Measurements from ENCODE around the gene FOXO1.

Gene FOXO1

DNA sequence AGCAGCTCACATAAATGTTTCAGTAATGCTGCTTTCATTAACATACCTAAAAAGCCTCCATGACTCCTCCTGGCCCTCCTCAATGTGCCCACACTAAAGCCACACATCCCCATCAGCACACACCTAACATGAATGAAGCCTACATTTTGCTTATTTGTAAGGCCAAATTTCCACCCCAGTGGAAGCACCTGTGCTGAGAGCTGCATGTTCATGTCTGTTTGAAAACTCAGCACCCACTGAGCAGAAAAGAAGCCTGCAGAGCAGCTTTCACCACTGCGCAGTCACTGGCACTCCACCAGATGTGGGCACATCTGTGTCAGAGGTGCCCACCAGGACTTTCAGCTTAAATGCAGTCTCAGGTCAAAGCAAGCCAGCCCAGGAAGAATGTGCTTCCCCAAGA lies 93.5 kb downstream of the FOXO1 start:
- DNase-seq = no peak

DNA sequence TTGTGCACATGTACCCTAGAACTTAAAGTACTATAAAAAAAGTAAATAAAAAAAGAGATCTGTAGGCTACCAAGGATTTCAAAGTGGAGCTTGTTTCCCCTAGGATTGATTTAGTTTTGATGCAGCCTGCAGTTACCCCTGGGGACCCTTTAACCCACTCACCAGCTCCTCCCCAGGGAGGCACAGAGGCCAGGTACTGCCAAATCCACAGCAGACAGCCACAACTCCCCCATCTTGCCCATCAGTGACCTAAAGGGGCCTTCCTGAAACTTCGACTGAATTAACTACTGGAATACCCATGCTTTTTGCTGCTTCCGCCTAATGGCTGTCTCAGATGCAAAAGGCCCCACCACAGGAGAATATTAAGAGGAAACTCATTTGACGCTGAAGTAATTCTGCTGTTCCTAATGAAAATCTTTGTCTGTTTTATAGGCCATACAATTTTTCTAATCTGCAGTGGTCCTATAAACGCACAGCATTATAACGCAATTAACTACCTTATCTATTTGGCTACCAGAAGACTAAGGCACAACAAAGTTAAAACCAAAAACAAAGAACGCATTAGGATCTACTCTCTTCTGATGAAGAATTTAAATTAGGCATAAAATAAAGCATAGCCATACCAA lies 95.0 kb downstream of the FOXO1 start:
- no peak for DNase-seq

DNA sequence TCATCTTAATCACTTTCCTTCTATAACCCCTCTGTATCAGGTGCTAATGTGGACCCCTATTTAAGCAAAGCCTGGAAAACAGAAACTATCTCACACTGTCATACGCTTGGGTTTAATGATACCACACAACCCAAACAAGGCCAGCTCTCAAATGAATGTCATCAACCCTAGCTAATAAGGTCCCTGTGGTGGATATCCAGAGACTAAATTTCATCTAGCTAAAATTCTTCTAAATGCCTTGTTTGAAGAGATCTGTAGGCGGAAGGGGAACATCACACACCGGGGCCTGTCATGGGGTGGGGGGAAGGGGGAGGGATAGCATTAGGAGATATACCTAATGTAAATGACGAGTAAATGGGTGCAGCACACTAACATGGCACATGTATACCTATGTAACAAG lies 95.5 kb downstream of the FOXO1 start:
- DNase-seq = no peak

DNA sequence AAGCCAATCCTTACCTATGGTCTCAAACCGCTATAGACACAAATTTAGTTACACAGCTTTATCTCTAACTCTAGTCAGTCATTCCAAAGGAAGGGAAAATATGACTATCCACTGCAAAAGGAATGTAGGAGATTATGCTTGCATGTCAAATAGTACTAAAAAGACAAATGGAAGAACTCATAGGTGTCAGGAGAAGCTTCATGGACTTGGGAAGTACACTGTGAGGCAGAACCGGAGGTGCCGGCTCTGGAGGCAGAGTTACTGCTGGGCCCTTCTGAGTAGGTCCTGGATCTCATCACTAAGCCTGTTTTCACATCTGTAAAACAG lies 97.5 kb downstream of the FOXO1 start:
- DNase-seq = no peak

DNA sequence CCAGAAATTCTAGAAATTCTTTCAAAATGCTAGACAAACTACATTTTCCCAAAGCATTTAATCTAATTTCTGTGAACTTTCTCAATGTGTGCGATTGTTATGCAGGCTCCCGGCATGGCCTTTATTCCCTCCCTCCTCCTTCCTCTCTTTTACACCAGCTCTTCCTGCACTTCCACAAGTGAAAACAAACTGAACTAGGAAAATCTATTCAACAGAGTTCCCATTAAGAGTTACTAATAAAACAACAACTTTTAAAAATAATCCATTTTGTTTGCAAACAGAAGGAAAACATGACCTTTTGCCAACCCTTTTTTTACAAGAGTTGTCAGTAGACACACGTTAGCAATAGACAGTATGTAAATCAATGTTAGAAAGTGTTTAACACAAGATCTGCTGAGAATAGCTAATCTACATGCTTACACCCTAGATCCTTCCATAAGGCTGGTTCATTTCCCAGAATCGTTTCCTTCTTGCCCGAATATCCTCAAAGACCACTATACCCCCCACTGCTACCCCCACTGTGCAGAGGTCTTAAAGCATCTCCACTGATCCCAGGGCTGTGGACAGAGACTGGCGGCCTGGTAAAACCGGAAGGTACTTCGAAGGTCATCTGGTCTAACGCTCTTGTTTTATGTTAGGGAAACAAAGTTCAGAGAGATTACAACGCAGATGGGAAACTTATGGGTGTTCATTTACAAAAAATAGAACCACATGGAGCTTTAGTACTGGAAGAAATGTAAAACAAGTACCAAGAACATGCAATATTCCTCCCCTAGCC lies 98.0 kb downstream of the FOXO1 start:
- no peak for DNase-seq

DNA sequence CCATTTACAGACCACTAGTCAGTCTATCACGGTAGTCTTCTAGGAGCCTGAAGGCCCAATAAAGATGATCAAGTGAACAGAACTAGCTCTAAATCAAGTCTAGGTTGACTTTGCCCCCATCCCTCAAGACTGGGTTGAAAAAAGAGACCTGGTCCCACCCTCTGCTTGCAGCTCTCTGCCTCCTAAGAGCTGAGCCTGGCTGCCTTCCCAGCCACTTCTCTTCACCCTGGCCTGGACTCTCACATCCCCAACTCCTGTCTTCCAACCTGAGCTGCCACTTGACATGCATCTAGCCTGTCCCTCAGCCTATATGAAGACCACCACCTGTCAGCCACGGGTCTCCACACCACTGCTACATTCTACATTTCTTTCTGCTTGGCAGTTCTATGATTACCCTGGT lies 99.6 kb downstream of the FOXO1 start:
- DNase-seq = no peak

DNA sequence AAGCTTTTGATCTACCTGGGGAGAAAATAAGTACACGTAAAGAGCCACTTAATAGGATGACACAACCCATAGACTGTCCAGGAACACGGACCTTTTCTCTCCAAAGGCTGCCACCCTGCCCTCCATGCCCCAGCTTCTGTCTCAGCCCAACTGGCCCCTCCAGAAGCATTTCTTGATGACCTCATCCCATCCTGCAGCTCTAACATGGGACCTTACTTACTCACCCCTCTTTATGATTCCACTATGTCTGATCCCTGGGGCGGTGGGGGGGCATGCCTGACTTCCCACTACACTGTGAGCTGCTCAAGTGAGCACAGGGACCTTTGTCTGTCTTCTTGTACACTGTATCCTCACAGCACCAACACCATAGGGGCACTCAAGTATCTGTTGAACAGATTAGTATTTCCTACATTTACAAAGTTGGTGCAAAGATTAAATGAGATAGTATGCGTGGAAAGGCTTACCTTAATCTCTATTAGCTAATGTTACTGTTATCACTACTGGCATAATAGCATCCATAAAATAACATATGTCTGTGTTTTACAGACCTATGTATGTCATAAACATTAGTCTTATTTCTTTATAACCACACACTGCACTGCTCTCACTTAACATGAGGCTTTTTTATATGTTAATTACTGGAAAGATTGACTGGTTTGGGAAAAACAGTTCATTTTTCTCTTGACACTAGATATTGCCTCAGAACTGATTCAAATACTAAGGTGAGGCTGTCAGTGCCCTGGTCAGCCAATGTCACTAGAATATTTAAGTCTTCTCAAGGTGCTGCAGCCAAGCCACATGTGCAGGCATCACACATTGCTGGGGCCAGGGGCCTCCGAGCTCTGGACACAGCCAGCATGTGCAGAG lies 100.9 kb downstream of the FOXO1 start:
- DNase-seq = no peak

DNA sequence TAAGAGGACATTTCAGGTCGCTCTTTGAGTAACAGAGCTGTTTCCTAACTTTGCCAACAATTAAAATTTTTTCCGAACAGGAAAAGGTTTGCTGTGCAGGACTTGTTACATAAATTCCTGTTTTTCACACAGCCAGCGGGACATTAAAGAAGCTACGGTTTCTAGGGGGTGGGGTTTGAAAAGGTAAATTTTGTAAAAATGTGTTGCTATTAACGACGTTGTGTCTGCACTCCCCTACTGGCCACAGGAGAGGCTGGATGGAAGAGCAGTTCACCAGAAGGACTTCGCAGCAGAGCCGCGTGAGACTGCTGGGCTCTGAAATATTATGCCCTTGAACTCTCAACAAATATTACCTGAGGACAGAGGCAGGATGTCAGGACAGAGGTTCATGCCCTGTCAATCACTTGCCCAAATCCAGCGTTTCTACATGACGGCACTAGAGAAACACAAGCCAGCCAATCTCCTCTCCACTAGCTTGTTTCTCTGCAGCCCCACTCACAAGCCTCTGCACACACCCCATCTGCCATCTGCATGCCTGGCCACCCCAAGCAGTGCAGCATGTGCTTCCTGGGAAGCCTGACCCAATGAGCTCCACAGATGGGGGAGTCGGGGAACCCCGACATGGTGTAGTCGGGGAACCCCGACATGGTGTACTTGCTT lies 102.0 kb downstream of the FOXO1 start:
- no peak for DNase-seq

DNA sequence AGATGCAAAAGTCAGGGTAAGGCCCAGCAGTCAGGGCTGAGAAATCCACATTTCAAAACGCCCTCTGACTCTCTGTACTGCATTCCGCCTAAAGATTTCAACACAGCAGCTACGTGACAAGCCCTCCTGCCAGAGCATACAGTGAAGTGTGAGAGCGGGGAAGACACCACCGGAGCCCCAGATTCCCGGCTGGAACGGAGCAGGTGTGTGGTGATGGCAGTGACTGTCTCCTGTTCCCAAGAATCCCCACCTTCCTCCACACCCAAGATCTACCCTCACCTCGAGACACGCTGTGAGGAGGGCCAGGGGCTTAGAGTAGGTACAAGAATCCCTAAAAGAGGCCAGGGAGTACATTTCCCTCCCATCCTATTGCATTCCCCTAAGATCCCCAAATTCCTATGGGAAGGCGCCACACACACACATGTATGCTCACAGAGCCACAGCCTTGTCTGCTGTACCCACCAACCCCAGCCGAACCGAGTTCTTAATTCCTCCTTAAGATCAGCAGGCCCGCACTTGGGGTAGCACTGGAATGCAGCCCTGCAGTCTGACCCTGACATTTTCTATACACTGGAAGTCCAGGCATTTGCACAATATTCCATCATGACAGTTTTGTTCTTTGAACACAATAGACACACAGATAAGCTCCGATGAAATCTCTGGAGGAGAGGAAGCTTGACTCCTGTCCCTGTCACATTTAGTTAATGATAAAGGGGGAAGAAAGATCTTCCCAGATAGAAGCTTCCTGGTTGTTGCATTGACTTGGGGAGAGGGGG lies 102.9 kb downstream of the FOXO1 start:
- no peak for DNase-seq

DNA sequence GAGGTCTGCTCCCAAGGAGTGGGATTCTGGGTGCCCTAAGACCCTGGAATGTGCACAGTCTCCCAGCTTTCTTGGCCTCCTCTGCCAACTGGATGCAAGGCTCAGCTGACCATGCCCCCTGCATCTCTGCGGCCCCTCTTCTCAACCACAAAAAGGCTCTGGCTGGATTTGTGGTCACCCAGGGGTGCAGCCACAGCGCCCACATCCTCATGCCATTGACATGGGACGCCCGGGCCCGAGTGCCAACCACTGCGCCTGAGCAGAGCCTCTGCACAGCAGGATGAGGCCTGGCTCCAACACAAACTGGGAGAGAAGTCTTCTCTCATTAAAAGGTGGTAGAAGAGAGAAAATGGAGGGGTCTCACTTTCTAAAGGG lies 103.5 kb downstream of the FOXO1 start:
- DNase-seq = peak; percentile 29

DNA sequence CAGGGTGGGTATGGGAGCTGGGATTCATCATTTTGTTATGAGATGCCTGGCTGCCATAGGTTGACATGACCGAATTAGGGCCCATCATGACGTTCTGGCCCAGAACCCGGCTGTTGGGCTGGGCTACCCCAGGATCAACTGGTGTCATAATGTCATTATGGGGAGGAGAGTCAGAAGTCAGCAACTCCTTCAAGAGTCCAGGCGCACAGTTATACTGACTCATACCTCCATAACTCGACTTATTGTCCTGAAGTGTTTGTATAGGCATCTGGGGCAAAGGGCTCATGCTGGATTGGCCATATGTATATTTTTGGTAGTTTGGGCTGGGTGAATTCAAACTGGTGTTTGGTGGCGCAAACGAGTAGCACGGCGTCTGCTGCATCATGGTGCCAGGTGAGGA lies 106.5 kb downstream of the FOXO1 start:
- DNase-seq = no peak

DNA sequence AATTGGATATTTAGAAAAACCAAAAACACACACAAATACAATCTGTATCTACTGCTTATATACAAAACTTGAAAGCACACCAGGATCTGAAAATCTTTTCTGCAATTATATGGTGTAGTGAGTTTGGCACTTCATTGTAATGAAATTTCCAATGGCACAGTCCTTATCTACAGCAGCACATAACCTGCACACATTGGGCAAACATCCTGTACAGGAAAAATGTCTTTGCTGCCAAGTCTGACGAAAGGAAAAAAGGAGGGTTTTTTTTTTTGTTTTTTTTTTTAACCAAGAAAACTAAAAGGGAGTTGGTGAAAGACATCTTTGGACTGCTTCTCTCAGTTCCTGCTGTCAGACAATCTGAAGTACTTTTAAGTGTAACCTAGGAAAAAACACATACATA lies 107.8 kb downstream of the FOXO1 start:
- DNase-seq = no peak

DNA sequence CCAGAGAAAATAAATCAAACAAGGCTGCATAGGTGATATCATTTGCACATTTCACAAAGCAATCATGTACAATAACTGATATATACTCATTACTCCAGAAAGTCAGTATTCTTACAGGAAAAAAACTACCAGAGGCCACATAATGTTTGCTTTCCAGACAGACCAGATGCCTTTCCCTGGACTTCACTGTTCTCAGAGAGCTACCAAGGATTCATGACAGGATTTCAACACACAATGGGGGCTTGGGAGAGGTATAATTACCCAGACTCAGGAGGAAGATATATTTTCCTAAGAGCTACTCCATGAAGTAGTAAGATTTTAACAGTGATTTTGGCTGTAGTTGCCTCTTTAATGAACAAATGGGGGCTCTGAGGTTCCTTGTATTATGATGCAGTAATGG lies 110.0 kb downstream of the FOXO1 start:
- DNase-seq = no peak

DNA sequence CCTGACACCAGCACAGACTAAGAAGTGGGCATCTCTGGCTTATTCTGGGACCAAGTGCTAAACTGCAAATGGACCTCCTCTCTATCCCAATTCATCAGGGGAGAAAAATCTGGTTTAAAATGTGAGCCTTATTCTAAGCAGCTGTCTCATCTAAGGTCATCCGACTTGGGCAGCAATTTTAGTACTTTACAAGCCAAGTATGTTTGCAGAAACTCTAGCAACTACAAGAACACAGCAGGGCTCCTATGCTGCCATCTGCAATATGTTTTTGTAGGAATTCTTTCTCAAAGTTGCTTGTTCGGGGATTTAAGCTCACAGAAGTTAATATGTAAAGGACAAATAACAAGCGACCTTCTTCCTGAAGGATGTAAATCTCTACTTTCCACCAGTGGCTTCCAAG lies 113.1 kb downstream of the FOXO1 start:
- no peak for DNase-seq

DNA sequence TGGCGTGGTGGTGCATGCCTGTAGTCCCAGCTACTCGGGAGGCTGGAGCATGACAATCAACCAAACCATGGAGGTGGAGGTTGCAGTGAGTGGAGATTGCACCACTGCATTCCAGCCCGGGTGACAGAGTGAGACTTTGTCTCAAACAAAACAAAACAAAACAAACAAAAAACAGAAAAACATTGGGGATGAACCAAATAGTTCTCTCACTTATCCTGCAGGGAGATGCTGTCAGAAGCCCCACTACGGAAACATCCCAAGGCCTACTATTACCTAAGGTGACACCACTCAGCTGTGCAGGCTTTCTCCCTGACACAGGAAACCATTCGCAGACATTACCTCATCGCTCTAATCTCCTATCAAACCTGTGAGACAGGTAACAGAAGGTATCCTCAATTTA lies 113.5 kb downstream of the FOXO1 start:
- no peak for DNase-seq

DNA sequence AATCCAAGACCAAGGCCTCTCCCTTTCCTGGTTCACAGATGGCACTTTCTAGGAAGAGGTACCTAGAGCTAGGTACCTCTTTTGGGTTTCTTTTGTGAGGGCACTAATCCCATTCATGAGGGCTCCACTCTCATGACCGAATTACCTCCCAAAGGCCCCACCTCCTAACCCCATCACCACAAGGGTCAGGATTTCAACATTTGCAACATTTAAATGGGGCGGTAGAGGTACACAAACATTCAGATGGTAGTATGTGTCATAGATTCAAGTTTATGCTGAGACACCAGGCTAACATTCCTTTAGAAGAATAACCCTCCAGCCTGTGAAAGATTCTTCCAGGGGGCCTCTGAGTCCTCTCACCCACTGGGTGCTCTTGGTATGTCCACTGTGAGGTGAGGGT lies 116.3 kb downstream of the FOXO1 start:
- no peak for DNase-seq

DNA sequence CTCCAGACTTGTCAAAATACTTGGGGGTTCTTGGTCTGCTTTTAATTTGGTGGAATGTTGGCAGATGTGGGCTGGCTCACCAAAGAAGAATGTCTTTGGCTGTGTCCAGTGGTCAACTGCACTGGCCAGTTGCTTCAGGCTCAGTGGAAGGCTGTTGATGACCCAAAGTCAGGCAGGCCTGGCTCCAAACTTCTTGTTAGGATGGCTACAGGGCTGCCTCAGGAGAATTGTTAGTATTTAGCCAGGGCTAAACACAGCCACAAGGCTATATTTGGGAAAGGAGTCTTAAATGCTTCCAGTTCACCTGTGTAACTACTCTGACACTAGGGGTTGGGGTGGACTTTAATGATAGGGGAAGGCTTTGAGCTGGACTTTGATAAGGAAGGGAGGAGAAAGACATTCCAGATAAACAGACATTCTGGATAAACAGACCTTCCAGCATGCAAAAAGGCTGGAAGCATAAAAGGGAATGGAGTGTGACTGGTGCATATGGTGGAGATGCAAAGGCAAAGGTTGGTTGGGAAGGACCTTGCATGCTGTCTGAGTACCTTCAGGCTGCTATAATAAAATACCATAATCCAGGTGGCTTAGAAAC lies 116.8 kb downstream of the FOXO1 start:
- no peak for DNase-seq

DNA sequence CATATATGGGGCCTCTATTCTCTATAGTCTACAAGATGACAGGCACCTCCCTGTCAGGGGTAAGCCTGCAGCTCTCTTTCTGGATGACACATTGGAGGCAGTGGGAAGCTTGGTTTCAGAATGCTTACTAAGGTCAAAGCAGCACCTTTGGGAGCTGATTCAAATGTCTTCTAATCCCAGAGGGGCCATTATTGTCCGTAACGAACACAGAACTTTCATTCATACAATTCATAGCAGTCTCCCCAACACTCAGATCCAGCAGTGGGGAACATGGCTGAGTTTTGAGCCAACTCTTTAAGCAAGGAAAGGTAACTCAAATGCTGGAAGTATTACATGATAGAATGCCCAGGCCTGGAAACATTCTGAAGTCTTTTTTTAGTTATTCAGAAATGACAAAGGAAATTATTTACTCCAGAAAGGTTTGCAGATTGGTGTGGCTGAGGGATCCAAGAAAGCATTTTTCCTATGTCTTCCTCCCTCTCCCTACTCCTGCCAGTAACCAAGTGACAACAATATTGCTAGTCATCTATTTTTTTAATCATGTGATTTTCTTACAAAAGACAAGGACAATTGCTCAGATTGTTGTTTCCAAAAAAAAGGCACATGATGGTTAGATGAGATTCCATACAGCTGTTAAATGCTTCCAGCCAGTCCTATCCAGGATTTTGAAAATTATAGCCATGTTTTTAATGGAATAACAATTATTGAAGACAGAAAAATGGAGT lies 118.7 kb downstream of the FOXO1 start:
- DNase-seq = no peak

DNA sequence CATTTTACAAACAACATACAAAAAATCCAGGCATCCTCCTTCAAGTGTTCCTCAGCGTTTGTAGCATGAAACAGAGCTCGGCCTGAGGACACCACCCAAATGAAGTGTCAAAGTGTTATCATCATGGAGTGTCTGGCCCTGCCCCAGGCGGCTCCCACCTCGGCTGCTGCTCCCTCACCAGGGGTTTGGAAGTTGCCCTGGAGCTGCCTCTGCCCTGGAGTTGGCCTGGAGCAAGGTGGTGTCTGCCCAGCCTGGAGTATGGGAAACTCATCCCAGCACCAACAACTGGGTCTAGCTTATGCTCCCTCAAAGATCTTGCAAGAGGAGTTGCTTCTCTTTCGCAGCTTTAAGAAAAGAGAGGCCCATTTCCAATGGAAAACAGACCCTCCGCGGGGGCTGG lies 120.4 kb downstream of the FOXO1 start:
- no peak for DNase-seq

DNA sequence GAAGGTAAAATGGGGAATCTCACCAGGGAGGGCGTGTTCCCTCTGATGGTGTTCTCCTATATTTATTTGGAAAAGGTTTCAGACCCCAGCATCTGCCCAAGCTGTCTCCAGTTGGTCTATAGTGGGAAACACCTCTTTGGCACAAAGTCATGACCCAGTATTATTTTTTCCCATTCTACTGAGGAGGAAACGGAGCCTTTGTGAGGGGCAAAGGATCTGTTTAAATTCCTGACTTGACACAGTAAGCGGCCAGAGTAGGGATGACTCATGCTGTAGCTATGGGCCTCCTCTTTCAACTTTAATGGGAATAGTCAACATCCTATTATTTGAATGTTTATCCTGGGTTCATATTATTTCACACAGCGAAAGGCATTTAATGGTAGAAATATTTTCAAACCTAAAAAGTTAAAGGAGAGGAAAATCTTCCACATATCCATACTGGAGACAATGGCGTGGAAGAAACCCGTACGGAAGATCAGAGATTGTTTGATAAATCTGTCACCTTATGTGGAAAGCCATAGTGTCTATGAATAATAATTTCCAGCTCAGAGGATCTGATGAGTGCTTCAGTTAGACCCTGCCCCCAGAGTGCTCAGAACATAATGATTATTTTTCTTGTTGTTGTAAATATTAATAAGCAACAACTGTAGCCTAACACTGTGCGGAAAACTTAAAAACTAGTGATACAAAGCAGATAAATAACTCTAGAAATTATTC lies 126.0 kb downstream of the FOXO1 start:
- no peak for DNase-seq

Data from CD4-positive, alpha-beta T cell treated with Interleukin-17A for 1 hour (primary cell).